HG02588 (cell line): ENCODE results near the gene TECTB.
A peak's percentile ranks its signal among the peaks of the same experiment; 100 is the strongest.

Source experiments
- ATAC-seq: cut with Tn5 transposase; IDR thresholded peaks from one replicate; pipeline ENCODE4 v1.9.1; 2021; ENCODE audit warnings: mild to moderate bottlenecking, moderate library complexity; ENCODE audit not compliant: unreplicated experiment

Gene TECTB

GRCh38 chr10:112304267-112304859, 21.2 kb downstream of the TECTB start:
- ATAC-seq = no peak

GRCh38 chr10:112307358-112308124, 24.3 kb downstream of the TECTB start:
- ATAC-seq = no peak

- no peak for ATAC-seq
These were observed 24.9 kb downstream of the TECTB start for GRCh38 chr10:112308125-112308502.

GRCh38 chr10:112311481-112311880, 28.3 kb downstream of the TECTB start:
- no peak for ATAC-seq

- no peak for ATAC-seq
These were observed 30.0 kb downstream of the TECTB start for GRCh38 chr10:112313234-112313633.

- ATAC-seq = no peak
These were observed 30.7 kb downstream of the TECTB start for GRCh38 chr10:112313911-112314310.

GRCh38 chr10:112314822-112315474, 31.7 kb downstream of the TECTB start:
- no peak for ATAC-seq

GRCh38 chr10:112327678-112328077, 44.5 kb downstream of the TECTB start:
- no peak for ATAC-seq

GRCh38 chr10:112330162-112330561, 47.0 kb downstream of the TECTB start:
- peak; percentile 57 for ATAC-seq

- ATAC-seq = no peak
These were observed 47.5 kb downstream of the TECTB start for GRCh38 chr10:112330607-112331160.

GRCh38 chr10:112332022-112332421, 48.8 kb downstream of the TECTB start:
- ATAC-seq = no peak

- ATAC-seq = no peak
These were observed 49.5 kb downstream of the TECTB start for GRCh38 chr10:112332509-112333228.

- no peak for ATAC-seq
These were observed 50.3 kb downstream of the TECTB start for GRCh38 chr10:112333452-112333851.

- no peak for ATAC-seq
These were observed 52.1 kb downstream of the TECTB start for GRCh38 chr10:112335111-112335867.

GRCh38 chr10:112335868-112336265, 52.7 kb downstream of the TECTB start:
- no peak for ATAC-seq

- ATAC-seq = no peak
These were observed 53.5 kb downstream of the TECTB start for GRCh38 chr10:112336556-112337201.

GRCh38 chr10:112338957-112339356, 55.8 kb downstream of the TECTB start:
- no peak for ATAC-seq

- no peak for ATAC-seq
These were observed 57.4 kb downstream of the TECTB start for GRCh38 chr10:112340601-112341000.

GRCh38 chr10:112343056-112343806, 60.0 kb downstream of the TECTB start:
- ATAC-seq = no peak
